Muscle of leg (tissue), 11 donors: ENCODE measurements around the gene MEIS2. TPM values are rescaled to one million over a fixed set of nuclear protein-coding genes. Genes with fewer than 3 reads are reported as not detected.

Experiments used
- DNase-seq: peaks from one replicate; pipeline ENCODE4 v3.0.0; 2013
- H3K27ac ChIP-seq: one replicate; pipeline ENCODE4 v1.5.1; 2013; ENCODE audit warnings: mild to moderate bottlenecking, low read length, control low read depth
- H3K27me3 ChIP-seq: one replicate; pipeline ENCODE4 v1.6.1; 2013; ENCODE audit warnings: low read length; ENCODE audit not compliant: control insufficient read depth, insufficient read depth
- H3K36me3 ChIP-seq: one replicate; pipeline ENCODE4 v1.6.1; 2013; ENCODE audit warnings: low read length; ENCODE audit not compliant: control insufficient read depth, insufficient read depth
- H3K4me1 ChIP-seq: one replicate; pipeline ENCODE4 v1.6.1; 2013; ENCODE audit warnings: low read length; ENCODE audit not compliant: control insufficient read depth, insufficient read depth
- H3K4me3 ChIP-seq: one replicate; pipeline ENCODE4 v1.5.1; 2013; ENCODE audit warnings: low read length, control low read depth
- H3K9me3 ChIP-seq: replicated peaks from 2 replicates; pipeline ENCODE4 v1.6.1; 2013; ENCODE audit warnings: low read depth, low read length; ENCODE audit not compliant: control insufficient read depth
- WGBS: methylation state at CpG from one replicate; pipeline ENCODE4 v1.1.5; 2013; ENCODE audit warnings: missing lambda C conversion rate; ENCODE audit not compliant: insufficient coverage; 5-methylcytosine and 5-hydroxymethylcytosine counted together
- polyA plus RNA-seq, 8 donors: library from polyadenylated mRNA; unstranded; fragments of 120-200 nt; gene quantifications; one replicate each; pipeline versions ENCODE4 v1.2.1 to v1.2.3, GENCODE V29; 2013; ENCODE audit warnings: inconsistent platforms in 1 of 8, low replicate concordance in 1 of 8; ENCODE audit not compliant: insufficient read length in 8 of 8, insufficient read depth in 1 of 8
- total RNA-seq: library from RNA; stranded (reverse); fragments of 120-200 nt; gene quantifications from one replicate; pipeline ENCODE4 v1.2.4, GENCODE V29; 2013

Gene MEIS2
- total and polyA plus RNA-seq, 9 donors, result 3.8 to 13.9 (median 7.0) TPM

DNA sequence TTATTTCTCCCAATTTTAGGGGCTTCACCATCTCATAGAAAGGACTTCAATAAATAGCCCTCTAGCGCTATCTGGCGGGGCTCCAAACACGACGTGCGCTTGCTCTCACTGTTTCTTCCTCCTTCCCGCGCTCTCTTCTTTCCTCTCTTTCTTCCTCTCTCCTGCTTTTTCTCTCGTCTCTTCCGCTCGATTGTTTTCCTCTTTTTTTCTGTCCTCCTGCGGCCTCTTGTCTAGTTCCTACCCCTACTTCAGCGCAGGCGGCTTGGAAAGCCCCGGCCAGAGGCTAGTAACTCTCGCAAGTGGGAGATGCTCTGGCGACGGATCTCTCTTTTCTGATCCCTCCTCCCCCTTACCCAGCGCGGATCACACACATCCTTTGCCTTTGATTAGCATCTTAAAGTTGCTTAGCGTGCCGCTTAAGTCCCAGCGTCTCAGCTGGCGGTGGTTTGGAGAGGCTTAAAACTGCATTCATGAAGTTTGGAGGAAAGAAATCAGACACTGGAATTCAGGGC, 6.2 kb upstream of the MEIS2 start:
- H3K4me1 ChIP-seq, result peaks cover 19% of the 10 kb centered on the region
- H3K27ac ChIP-seq, result no peak overlapping the region
- no peaks in the 10 kb centered on the region for H3K9me3 ChIP-seq
- no peaks in the 10 kb centered on the region for H3K36me3 ChIP-seq
- peaks cover 79% of the 10 kb centered on the region for H3K27me3 ChIP-seq
- 3% methylated on average over 17 of the region's 23 CpGs for WGBS
- no peak overlapping the region for H3K4me3 ChIP-seq
- DNase-seq, result peak; percentile 78

DNA sequence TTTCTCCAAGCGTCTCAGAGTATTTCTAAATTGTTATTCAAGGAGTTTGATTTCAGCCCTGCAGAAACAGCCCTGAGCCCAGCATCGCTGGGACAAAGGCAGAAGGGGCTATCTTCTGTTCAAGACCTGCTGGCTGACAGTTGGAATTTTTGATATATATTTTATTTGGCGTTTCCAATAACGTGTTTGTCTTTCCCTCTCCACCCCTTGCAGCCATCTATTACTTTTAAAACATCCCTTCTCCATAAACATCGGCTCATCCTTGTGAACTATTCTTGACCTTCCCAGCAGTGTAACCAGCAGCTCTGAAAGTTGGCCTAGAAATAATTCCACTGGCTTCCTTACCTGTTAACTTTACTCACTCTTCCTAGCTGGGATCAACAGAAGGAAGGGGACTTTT, 5.5 kb upstream of the MEIS2 start:
- WGBS, result 46% methylated on average over 3 of the region's 5 CpGs
- Histone ChIP-seq H3K4me1 (peaks cover 20% of the 10 kb centered on the region), H3K27me3 (peaks cover 79% of the 10 kb centered on the region), H3K27ac (no peak overlapping the region), H3K36me3 (no peaks in the 10 kb centered on the region), H3K4me3 (no peak overlapping the region), H3K9me3 (no peaks in the 10 kb centered on the region)
- no peak for DNase-seq

DNA sequence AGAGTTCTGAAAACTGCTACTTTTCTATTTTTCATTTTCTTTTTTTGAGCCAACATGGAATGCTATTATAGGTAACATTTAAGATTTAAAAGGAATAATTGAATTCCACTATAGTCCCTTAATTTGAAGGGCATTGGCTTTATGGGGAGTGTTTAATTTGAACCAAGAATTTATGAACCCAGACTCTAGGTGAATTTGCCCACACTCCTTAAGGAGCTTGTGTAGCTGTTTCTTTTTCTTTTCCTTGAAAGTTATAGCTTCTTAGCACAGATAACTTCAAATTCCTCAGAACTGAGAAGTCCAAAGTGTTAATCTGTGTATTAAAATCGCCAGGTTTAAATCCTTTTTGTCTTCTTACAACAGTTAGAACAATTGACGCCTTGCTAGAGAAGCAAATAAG, 4.7 kb upstream of the MEIS2 start:
- Histone ChIP-seq H3K4me1 (peaks cover 15% of the 10 kb centered on the region), H3K4me3 (no peak overlapping the region), H3K27me3 (peaks cover 79% of the 10 kb centered on the region), H3K27ac (no peak overlapping the region), H3K36me3 (no peaks in the 10 kb centered on the region), H3K9me3 (no peaks in the 10 kb centered on the region)
- DNase-seq, result no peak
- WGBS, result no CpG with 5 or more reads among the region's 2 CpGs

DNA sequence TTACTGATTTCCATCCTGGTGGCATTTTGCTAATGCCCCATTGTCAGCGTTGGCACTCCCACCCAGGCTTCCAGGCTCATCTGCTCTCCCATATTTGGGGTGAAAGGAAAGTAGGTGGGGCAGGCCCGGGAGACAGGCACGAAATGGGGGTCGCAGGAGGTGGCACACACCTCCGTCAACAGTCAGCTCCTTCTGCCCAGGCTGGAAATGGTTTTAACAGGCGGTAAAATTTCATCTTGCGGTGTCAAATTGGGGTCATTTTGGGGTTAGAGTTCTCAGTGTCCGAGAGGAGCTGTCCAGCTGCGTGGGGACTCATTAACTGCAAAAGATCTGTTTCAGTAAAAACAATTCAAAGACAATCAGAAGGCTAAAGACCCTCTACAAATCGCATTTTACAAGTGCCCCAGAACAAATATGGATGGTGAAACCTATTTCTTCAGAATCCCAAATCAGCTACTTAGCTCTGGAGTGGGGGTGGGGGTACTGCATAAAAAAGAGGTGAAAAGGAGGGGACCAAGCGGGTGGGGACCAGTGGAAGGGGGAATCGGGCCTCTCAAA, 4.2 kb upstream of the MEIS2 start:
- H3K27ac ChIP-seq, result no peak overlapping the region
- DNase-seq, result no peak
- no peaks in the 10 kb centered on the region for H3K9me3 ChIP-seq
- 47% methylated on average over 4 of the region's 12 CpGs for WGBS
- peaks cover 80% of the 10 kb centered on the region for H3K27me3 ChIP-seq
- no peaks in the 10 kb centered on the region for H3K36me3 ChIP-seq
- no peak overlapping the region for H3K4me3 ChIP-seq
- H3K4me1 ChIP-seq, result peaks cover 18% of the 10 kb centered on the region

DNA sequence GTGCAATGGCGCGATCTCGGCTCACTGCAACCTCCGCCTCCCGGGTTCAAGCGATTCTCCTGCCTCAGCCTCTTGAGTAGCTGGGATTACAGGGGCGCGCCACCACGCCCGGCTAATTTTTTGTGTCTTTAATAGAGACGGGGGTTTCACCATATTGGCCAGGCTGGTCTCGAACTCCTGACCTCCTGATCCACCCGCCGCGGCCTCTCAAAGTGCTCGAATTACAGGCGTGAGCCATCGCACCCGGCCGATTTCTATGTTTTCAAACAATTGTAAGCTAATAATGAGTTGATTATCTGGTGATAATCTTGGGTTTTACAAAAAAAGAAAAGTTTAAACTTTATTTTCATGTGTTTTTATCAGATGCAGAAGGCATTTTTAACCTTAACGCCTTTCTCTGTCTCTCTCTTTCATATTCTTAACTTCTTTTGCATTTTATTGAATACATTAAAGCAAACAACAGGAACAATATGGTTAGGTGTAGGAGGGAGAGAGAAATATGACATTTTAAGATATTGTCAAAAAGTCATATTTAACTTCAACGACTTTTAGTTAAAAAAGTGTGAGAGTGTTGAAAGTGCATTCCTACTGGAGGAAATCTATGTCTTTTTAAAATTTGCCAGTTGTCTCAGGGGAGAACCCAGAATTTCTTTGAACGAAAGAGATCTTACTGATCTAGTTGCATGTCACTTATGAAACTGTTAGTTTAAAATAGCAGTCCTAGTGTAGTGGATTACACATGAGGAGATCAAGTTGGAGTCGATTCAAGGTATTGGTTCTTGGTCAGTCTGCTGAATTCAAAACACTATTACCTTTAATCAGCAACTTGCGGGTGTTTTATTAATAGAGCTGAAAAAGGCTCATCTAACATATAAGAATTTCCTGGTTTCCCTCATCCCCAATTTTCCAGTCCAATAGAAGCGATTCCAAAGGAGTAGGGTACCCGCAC, 3.4 kb upstream of the MEIS2 start:
- no peaks in the 10 kb centered on the region for H3K9me3 ChIP-seq
- WGBS, result 28% methylated on average over 9 of the region's 27 CpGs
- H3K27ac ChIP-seq, result no peak overlapping the region
- H3K36me3 ChIP-seq, result no peaks in the 10 kb centered on the region
- peaks cover 18% of the 10 kb centered on the region for H3K4me1 ChIP-seq
- DNase-seq, result no peak
- peaks cover 80% of the 10 kb centered on the region for H3K27me3 ChIP-seq
- no peak overlapping the region for H3K4me3 ChIP-seq

DNA sequence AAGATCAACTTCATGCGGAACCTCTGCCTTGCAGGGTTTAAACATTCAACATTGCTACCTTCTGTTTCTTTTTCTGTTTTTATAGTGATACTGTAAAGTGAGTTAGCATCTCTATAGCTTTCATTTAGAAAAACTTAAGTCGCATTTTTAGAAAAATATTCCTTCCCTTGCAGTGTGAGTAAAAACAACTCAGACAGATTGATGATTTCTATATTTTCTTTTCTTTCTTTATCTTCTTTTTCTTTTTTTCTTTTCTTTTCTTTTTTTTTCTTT, 2.8 kb upstream of the MEIS2 start:
- Histone ChIP-seq H3K36me3 (no peaks in the 10 kb centered on the region), H3K27ac (no peak overlapping the region), H3K9me3 (no peaks in the 10 kb centered on the region), H3K4me3 (no peak overlapping the region), H3K4me1 (peaks cover 18% of the 10 kb centered on the region), H3K27me3 (peaks cover 81% of the 10 kb centered on the region)
- DNase-seq, result no peak
- no CpG with 5 or more reads among the region's 2 CpGs for WGBS

DNA sequence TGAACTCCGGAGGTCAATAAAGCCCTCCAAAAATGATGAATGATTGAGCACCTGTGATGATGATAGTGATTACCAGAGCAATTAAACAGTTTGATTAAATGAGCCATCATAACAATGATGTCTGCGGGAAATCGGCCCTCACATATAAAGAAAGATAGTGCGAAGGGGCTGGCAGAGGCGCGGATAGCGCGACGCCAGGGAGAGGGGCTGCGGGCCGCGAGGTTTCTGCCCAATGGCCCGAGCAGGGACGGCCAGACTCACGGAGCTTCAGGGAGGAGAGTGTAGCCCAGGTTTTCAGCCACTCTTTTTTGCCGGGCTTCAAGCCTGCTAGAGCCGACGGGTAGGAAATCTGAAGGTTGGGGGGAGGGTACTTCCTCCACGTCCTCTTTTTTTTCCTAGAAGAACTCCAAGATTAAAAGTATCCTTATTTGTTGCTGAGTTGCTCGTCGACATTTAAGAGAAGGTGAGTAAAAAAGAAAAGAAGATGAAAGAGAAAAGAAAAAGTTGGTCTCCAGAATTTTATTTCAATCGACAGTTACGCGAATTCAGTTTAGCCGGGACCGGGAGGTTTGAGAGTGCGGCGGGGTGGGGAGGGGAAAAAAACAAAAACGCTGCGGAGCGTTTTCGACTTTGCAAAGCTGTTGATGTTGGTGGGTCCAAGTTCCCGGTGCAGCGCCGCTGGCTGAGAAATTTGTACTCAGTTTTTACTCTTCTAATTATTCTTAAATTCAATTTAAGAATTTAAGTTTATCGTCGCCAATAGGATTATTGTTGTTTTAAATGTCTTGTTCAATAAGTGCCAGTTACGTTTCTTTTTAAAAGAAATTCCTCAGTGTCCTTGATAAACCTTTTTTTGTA, 2.2 kb upstream of the MEIS2 start:
- WGBS, result 1% methylated on average over 21 of the region's 38 CpGs
- no peaks in the 10 kb centered on the region for H3K9me3 ChIP-seq
- peak overlapping the region; percentile 66 for H3K4me3 ChIP-seq
- H3K36me3 ChIP-seq, result no peaks in the 10 kb centered on the region
- peak overlapping the region; percentile 82 for H3K27ac ChIP-seq
- peaks cover 82% of the 10 kb centered on the region for H3K27me3 ChIP-seq
- peaks cover 18% of the 10 kb centered on the region for H3K4me1 ChIP-seq
- peak; percentile 67 for DNase-seq

DNA sequence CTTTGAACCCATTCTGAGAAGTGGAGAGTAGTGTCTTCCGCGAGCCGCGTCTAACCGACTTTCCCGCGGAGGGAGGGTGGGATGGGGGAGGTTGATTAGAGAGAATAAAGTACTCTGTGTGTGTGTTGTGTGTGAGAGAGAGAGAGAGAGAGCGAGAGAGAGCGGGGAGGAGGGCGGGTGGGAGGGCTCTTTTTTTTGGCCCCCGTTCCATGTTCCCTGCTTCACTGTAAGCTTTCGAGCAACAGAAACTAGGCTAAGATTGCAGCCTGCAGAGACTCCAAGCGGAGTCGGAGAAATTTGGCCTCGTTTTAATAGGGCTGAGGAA, 1.6 kb upstream of the MEIS2 start:
- peak overlapping the region; percentile 97 for H3K27ac ChIP-seq
- H3K4me1 ChIP-seq, result peaks cover 22% of the 10 kb centered on the region
- no peaks in the 10 kb centered on the region for H3K36me3 ChIP-seq
- DNase-seq, result peak; percentile 94
- 0% methylated on average over 4 of the region's 15 CpGs for WGBS
- H3K27me3 ChIP-seq, result peaks cover 82% of the 10 kb centered on the region
- H3K9me3 ChIP-seq, result no peaks in the 10 kb centered on the region
- peak overlapping the region; percentile 66 for H3K4me3 ChIP-seq

DNA sequence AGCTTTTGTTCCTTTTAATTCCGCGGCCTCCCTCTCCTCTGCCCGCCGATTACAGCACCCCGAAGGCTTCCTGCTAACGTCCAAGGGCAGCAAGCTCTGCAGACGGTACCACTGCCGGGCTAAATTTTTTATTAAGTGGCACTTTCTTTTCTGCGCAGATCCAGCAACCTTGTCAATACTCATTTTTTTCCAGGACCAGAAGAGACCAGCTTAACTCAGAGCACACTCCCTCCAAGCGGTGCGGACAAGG, 542 bp upstream of the MEIS2 start:
- H3K27me3 ChIP-seq, result peaks cover 84% of the 10 kb centered on the region
- 0% methylated on average over 9 of the region's 11 CpGs for WGBS
- H3K36me3 ChIP-seq, result no peaks in the 10 kb centered on the region
- peak overlapping the region; percentile 66 for H3K4me3 ChIP-seq
- H3K4me1 ChIP-seq, result peaks cover 22% of the 10 kb centered on the region
- no peak for DNase-seq
- peak overlapping the region; percentile 97 for H3K27ac ChIP-seq
- no peaks in the 10 kb centered on the region for H3K9me3 ChIP-seq
